Mesenchymal stem cell (in vitro differentiated cells and primary cell): Measurements from ENCODE around the gene CD72.

ENCODE experiments used
- DNase-seq: peaks from one replicate; pipeline ENCODE4 v3.0.0-alpha.2; 2013
- H2AFZ ChIP-seq: one replicate; pipeline ENCODE4 v1.6.1; 2013; ENCODE audit warnings: low read depth, mild to moderate bottlenecking, control low read depth, inconsistent platforms, low read length, moderate library complexity
- H2AK5ac ChIP-seq: 2 replicates; pipeline ENCODE4 v1.6.1; 2013; ENCODE audit warnings: low read length, moderate library complexity, mild to moderate bottlenecking, inconsistent platforms; ENCODE audit not compliant: severe bottlenecking
- H2BK120ac ChIP-seq: one replicate; pipeline ENCODE4 v1.6.1; 2013; ENCODE audit warnings: low read depth, mild to moderate bottlenecking, inconsistent platforms, low read length, moderate library complexity
- H2BK12ac ChIP-seq, 2 experiments: one replicate each; pipeline ENCODE4 v1.6.1; 2013; ENCODE audit warnings: inconsistent platforms in 2 of 2, low read length in 2 of 2, mild to moderate bottlenecking in 2 of 2, moderate library complexity in 2 of 2, control low read depth in 1 of 2
- H2BK15ac ChIP-seq: one replicate; pipeline ENCODE4 v1.6.1; 2013; ENCODE audit warnings: mild to moderate bottlenecking, low read depth, inconsistent platforms; ENCODE audit not compliant: poor library complexity, severe bottlenecking
- H2BK5ac ChIP-seq: 2 replicates; pipeline ENCODE4 v1.6.1; 2013; ENCODE audit warnings: low read depth, mild to moderate bottlenecking, low read length, control low read depth, inconsistent platforms; ENCODE audit not compliant: poor library complexity, severe bottlenecking
- H3K14ac ChIP-seq, 2 experiments: one replicate each; pipeline ENCODE4 v1.6.1; 2013; ENCODE audit warnings: inconsistent platforms in 2 of 2, low read length in 2 of 2, control low read depth in 1 of 2, mild to moderate bottlenecking in 1 of 2, moderate library complexity in 1 of 2
- H3K18ac ChIP-seq, 2 experiments: one replicate each; pipeline ENCODE4 v1.6.1; 2013; ENCODE audit warnings: inconsistent platforms in 2 of 2, low read length in 2 of 2, control low read depth in 1 of 2, low read depth in 1 of 2, mild to moderate bottlenecking in 1 of 2
- H3K23ac ChIP-seq, 2 experiments: one replicate each; pipeline ENCODE4 v1.6.1; 2013; ENCODE audit warnings: inconsistent platforms in 2 of 2, low read length in 2 of 2, mild to moderate bottlenecking in 2 of 2, moderate library complexity in 2 of 2, control low read depth in 1 of 2
- H3K27ac ChIP-seq: 2 replicates; pipeline ENCODE4 v1.5.1; 2013; ENCODE audit warnings: mild to moderate bottlenecking, moderate library complexity, low read length, control low read depth, inconsistent platforms; ENCODE audit not compliant: poor library complexity, severe bottlenecking
- H3K27me3 ChIP-seq, 2 experiments: 2 replicates each; pipeline versions ENCODE4 v1.6.1 to v1.7.0; 2013; ENCODE audit warnings: low read length in 2 of 2, mild to moderate bottlenecking in 2 of 2, moderate library complexity in 2 of 2, control low read depth in 1 of 2, inconsistent platforms in 1 of 2; ENCODE audit not compliant: control insufficient read depth in 1 of 2, insufficient read depth in 1 of 2
- H3K36me3 ChIP-seq, 2 experiments: 2 replicates each; pipeline versions ENCODE4 v1.6.1 to v1.7.0; 2013; ENCODE audit warnings: low read length in 2 of 2, control low read depth in 1 of 2, inconsistent platforms in 1 of 2, low read depth in 1 of 2, mild to moderate bottlenecking in 1 of 2; ENCODE audit not compliant: insufficient read depth in 2 of 2, control insufficient read depth in 1 of 2
- H3K4ac ChIP-seq, 2 experiments: one replicate each; pipeline ENCODE4 v1.6.1; 2013; ENCODE audit warnings: inconsistent platforms in 2 of 2, low read length in 2 of 2, mild to moderate bottlenecking in 2 of 2, moderate library complexity in 2 of 2, control low read depth in 1 of 2, low read depth in 1 of 2
- H3K4me1 ChIP-seq: 2 replicates; pipeline ENCODE4 v1.6.1; 2013; ENCODE audit warnings: low read depth, low read length, control low read depth; ENCODE audit not compliant: control insufficient read depth, insufficient read depth
- H3K4me2 ChIP-seq: 2 replicates; pipeline ENCODE4 v1.6.1; 2013; ENCODE audit warnings: low read length, mild to moderate bottlenecking, inconsistent platforms; ENCODE audit not compliant: poor library complexity, severe bottlenecking
- H3K4me3 ChIP-seq, 2 experiments: 2 replicates each; pipeline versions ENCODE4 v1.5.1 to v1.7.0; 2013; ENCODE audit warnings: low read length in 2 of 2, mild to moderate bottlenecking in 2 of 2, control low read depth in 1 of 2, low read depth in 1 of 2; ENCODE audit not compliant: insufficient read depth in 1 of 2
- H3K79me1 ChIP-seq: replicated peaks from 2 replicates; pipeline ENCODE4 v1.6.1; 2013; ENCODE audit warnings: mild to moderate bottlenecking, control low read depth, low read length, inconsistent platforms; ENCODE audit not compliant: poor library complexity, severe bottlenecking
- H3K9ac ChIP-seq: 2 replicates; pipeline ENCODE4 v1.7.0; 2013; ENCODE audit warnings: mild to moderate bottlenecking, low read length, moderate library complexity
- H3K9me3 ChIP-seq: 2 replicates; pipeline ENCODE4 v1.7.0; 2013; ENCODE audit warnings: mild to moderate bottlenecking, low read length; ENCODE audit not compliant: control insufficient read depth
- H4K8ac ChIP-seq: one replicate; pipeline ENCODE4 v1.6.1; 2013; ENCODE audit warnings: inconsistent platforms, mild to moderate bottlenecking, low read length, moderate library complexity
- H4K91ac ChIP-seq: one replicate; pipeline ENCODE4 v1.6.1; 2013; ENCODE audit warnings: mild to moderate bottlenecking, low read length, inconsistent platforms
- WGBS: methylation state at CpG from one replicate; pipeline ENCODE4 v1.1.7; 2013; ENCODE audit warnings: mixed read lengths; 5-methylcytosine and 5-hydroxymethylcytosine counted together

CD72 gene

DNA sequence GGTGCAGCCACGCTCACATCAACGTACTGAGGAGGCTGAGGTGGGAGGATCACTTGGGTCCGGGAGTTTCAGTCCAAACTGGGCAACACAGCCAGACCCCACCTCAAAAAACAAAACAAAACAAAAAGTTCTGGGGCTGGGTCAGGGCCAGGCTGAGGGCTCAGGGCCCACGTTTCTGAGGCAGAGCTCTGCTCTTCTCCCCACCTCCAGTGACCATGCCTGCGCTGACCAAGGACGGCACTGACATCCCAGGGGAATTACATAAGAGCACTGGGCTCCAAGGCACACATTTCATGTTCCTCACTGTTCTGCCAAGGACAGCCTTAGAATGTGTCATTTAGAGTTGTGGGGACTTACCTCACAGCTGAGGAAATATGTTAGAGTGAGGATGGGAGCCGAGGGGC is 53.6 kb downstream of the CD72 start:
- H3K4me1 ChIP-seq = peaks cover 4% of the 10 kb centered on the region
- H3K79me1 ChIP-seq = peaks cover 7% of the 10 kb centered on the region
- no peak for DNase-seq
- no peaks in the 10 kb centered on the region for H3K27me3 ChIP-seq
- H2AK5ac ChIP-seq = no peak overlapping the region
- peaks cover 40 to 41% of the 10 kb centered on the region in 2 experiments for H3K36me3 ChIP-seq
- H3K4ac ChIP-seq = no peak overlapping the region
- H3K9ac ChIP-seq = peak overlapping the region; percentile 33
- no peak overlapping the region for H2BK120ac ChIP-seq
- no peak overlapping the region for H3K4me2 ChIP-seq
- peak overlapping the region; percentile 16 for H4K91ac ChIP-seq
- 96% methylated on average over 4 of the region's 7 CpGs for WGBS
- H2BK5ac ChIP-seq = no peak overlapping the region
- H3K18ac ChIP-seq = no peak overlapping the region
- no peak overlapping the region for H4K8ac ChIP-seq
- H3K23ac ChIP-seq = no peak overlapping the region
- no peaks in the 10 kb centered on the region for H3K9me3 ChIP-seq
- H3K4me3 ChIP-seq = no peak overlapping the region
- no peak overlapping the region for H2AFZ ChIP-seq
- no peak overlapping the region for H2BK12ac ChIP-seq
- H3K27ac ChIP-seq = no peak overlapping the region
- no peak overlapping the region for H2BK15ac ChIP-seq
- H3K14ac ChIP-seq = no peak overlapping the region

DNA sequence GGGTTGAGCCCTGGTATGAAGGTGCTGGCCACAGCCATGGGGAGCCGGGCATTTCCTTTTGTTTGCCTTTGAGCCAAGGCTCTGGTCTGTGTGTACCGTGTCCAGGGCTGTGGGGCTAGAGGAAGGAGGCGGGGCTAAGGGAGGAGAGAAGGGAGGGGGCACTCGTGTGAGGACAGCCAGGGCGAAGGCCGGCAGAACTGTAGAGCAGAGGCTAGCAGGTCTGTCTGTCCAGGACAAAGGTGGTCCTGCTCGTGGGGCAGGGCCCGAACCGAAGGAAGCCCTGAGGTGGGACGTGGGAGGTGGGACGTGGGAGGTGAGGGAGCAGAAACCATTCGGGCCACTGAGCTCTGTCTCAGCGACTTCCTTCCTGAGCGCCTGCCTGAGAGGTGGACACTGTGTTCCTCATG is 54.4 kb downstream of the CD72 start:
- H3K27ac ChIP-seq = no peak overlapping the region
- H4K8ac ChIP-seq = no peak overlapping the region
- H3K14ac ChIP-seq = no peak overlapping the region
- H2AFZ ChIP-seq = no peak overlapping the region
- H3K4me3 ChIP-seq = no peak overlapping the region
- H3K27me3 ChIP-seq = no peaks in the 10 kb centered on the region
- WGBS = 57% methylated on average over 14 of the region's 14 CpGs
- no peaks in the 10 kb centered on the region for H3K9me3 ChIP-seq
- H2BK15ac ChIP-seq = no peak overlapping the region
- H3K18ac ChIP-seq = no peak overlapping the region
- no peak overlapping the region for H2BK120ac ChIP-seq
- H3K4me2 ChIP-seq = no peak overlapping the region
- H3K4me1 ChIP-seq = peaks cover 4% of the 10 kb centered on the region
- no peak overlapping the region for H2AK5ac ChIP-seq
- no peak overlapping the region for H3K23ac ChIP-seq
- no peak overlapping the region for H2BK5ac ChIP-seq
- H3K9ac ChIP-seq = peak overlapping the region; percentile 55
- H3K4ac ChIP-seq = no peak overlapping the region
- H4K91ac ChIP-seq = no peak overlapping the region
- no peak overlapping the region for H2BK12ac ChIP-seq
- peaks cover 47 to 48% of the 10 kb centered on the region in 2 experiments for H3K36me3 ChIP-seq
- peaks cover 9% of the 10 kb centered on the region for H3K79me1 ChIP-seq
- no peak for DNase-seq

DNA sequence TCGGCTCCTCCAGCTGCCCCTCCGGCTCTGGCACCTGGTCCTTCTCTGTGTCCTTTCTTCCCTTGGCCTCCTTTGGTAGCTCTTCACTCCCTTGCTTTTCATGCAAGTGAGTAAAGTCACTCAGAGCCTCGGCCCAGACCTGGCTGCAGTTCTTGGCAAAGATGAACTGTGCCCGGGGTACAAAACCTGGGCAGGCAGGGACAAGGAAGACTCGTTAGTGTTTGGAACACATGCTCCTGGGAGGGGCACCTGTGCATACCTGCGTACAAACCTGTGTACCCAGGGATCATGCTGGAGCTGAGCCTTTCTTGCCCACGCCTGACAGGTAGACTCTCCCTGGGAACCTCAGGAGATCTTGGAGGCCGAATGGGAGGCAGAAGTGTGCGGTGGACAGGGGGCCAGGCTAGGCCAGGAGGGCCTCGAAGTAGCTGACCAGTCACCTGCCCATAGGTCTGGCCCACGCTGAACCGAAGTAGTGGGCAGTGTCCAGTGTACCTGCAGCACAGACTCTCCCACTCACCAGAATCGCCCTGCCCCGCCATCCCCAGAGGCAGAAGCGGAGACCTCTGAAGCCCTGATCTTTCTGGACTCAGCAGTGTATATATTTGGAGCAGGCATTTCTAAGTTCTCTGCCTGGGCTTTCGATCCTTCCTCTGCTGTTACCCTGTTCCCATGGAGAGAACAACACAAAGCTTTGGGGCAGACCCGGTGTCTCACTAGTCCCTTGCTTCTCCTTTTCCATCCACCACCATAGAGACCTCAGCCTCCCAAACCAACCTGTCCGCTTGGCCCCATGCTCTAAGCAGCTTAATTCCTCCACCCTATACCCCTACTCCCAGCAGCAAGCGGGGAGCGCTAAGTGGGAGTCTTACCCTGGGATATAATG is 55.1 kb downstream of the CD72 start:
- Histone ChIP-seq H2AFZ (no peak overlapping the region), H2BK120ac (no peak overlapping the region), H3K4me1 (peaks cover 4% of the 10 kb centered on the region), H3K4me2 (no peak overlapping the region), H2BK5ac (no peak overlapping the region), H3K9ac (peak overlapping the region; percentile 55), H3K23ac (no peak overlapping the region), H2BK15ac (no peak overlapping the region), H3K18ac (no peak overlapping the region), H2BK12ac (no peak overlapping the region), H3K4ac (no peak overlapping the region), H3K27ac (no peak overlapping the region), H3K36me3 (peaks cover 54 to 55% of the 10 kb centered on the region in 2 experiments), H3K27me3 (no peaks in the 10 kb centered on the region), H3K9me3 (no peaks in the 10 kb centered on the region), H2AK5ac (no peak overlapping the region), H3K14ac (no peak overlapping the region), H3K4me3 (no peak overlapping the region), H4K91ac (no peak overlapping the region), H4K8ac (no peak overlapping the region), H3K79me1 (peaks cover 12% of the 10 kb centered on the region)
- WGBS = 97% methylated on average over 19 of the region's 20 CpGs
- no peak for DNase-seq

DNA sequence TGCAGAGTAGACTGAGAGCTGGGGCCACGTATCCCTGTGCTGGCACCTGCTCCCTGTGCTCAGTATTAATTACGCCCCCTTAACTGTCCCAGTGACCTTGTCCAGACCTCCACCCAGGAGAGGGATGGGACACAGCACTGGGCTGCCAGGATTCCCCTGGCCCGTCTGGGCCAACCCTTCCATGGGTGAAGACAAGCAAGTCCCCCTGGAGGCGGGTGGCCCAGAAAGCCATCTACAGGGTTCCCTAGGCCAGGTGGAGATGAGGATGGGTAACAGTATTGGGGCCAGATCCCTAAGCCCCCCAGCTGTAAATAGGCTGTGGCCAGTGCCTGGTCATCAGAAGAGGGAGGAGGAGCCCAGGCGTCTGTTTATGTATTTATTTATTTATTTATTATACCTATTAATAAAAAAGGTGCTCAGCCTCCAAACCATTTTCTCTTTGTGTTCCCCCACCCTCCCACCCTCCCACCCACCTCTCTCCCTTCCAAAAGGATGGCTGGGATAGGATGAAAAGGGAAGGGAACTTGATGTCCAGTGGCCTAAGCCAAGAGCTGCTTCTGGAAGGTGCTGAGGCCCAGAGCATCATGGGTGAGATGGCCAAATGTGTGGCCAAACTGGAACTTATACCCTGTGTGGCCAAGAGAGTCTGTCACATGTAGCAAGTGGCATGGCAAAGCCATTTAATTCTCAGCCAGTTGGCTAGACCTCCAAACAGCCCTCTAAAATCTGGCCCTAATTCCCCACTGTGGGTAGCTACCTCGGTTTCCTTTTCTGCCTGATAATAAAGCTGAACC is 56.5 kb downstream of the CD72 start:
- no peak overlapping the region for H3K18ac ChIP-seq
- no peak overlapping the region for H2AK5ac ChIP-seq
- no peak overlapping the region for H2BK5ac ChIP-seq
- no peak for DNase-seq
- H4K91ac ChIP-seq = no peak overlapping the region
- H2AFZ ChIP-seq = no peak overlapping the region
- H3K4me3 ChIP-seq = no peak overlapping the region
- no peaks in the 10 kb centered on the region for H3K9me3 ChIP-seq
- peaks cover 4% of the 10 kb centered on the region for H3K4me1 ChIP-seq
- WGBS = 88% methylated on average over 5 of the region's 6 CpGs
- H2BK12ac ChIP-seq = no peak overlapping the region
- H3K79me1 ChIP-seq = peaks cover 22% of the 10 kb centered on the region
- no peak overlapping the region for H3K23ac ChIP-seq
- no peak overlapping the region for H2BK120ac ChIP-seq
- H3K14ac ChIP-seq = no peak overlapping the region
- no peak overlapping the region for H3K4ac ChIP-seq
- H3K36me3 ChIP-seq = peaks cover 69 to 70% of the 10 kb centered on the region in 2 experiments
- no peak overlapping the region for H3K9ac ChIP-seq
- no peaks in the 10 kb centered on the region for H3K27me3 ChIP-seq
- no peak overlapping the region for H2BK15ac ChIP-seq
- no peak overlapping the region for H3K4me2 ChIP-seq
- H4K8ac ChIP-seq = no peak overlapping the region
- no peak overlapping the region for H3K27ac ChIP-seq
